GM20000 (cell line): ENCODE results near the gene MRPS6.

Experiments used
- DNase-seq: peaks from one replicate; pipeline ENCODE4 v3.0.0; 2012; ENCODE audit warnings: low spot score
- TF ChIP-seq, protein P1 (sequence below): IDR thresholded peaks from 2 replicates; pipeline ENCODE4 v1.5.1; 2012; ENCODE audit warnings: mild to moderate bottlenecking, control low read depth; ENCODE audit errors: extremely low read depth, missing control alignments

MRPS6 gene

DNA sequence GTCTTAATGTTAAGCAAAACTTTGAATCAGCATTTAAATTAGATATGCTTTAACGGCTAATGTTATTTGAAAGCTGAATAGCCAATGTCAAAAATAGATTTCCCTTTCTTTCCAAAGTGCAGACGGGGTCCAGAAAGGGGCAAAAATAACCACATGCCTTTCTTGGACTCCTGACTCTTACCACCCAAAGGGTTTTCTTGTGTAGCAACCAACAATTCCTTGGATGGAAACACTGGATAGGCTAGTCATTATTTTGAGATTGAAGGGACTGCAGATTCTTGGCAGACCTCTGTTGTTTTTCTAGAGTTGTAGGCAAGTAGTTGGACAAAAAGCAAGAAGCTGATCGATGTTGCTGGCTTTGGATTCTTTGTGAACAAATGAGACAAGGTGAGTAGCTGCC lies 107.0 kb downstream of the MRPS6 start:
- no peak for DNase-seq
- TF ChIP-seq, protein P1, sequence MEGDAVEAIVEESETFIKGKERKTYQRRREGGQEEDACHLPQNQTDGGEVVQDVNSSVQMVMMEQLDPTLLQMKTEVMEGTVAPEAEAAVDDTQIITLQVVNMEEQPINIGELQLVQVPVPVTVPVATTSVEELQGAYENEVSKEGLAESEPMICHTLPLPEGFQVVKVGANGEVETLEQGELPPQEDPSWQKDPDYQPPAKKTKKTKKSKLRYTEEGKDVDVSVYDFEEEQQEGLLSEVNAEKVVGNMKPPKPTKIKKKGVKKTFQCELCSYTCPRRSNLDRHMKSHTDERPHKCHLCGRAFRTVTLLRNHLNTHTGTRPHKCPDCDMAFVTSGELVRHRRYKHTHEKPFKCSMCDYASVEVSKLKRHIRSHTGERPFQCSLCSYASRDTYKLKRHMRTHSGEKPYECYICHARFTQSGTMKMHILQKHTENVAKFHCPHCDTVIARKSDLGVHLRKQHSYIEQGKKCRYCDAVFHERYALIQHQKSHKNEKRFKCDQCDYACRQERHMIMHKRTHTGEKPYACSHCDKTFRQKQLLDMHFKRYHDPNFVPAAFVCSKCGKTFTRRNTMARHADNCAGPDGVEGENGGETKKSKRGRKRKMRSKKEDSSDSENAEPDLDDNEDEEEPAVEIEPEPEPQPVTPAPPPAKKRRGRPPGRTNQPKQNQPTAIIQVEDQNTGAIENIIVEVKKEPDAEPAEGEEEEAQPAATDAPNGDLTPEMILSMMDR, result no peak

DNA sequence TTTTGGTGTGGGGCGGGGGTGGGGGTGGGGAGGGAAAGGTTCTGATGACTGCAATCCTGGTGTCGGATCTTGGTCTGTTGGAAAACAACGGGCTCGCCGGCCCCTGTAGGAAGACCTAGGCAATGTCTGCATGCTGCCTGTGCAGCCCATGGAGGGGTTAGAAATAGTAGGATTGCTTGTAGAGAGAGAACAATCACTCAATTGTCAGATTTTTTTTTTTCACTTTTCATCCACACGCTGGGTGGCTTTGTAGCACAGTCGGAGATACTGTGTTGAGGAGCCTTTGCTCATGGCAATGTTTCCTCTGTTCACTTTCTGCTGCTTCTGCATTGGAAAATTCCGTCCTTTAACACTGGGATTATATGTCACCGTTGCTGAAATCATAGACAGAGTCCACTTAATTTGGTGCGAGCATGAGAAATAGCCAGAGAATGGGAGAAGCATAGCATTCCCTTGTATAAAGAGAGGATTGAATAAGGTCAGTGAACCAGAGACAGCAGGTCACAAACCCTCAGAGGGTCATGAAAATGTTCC lies 107.5 kb downstream of the MRPS6 start:
- no peak for DNase-seq
- TF ChIP-seq, protein P1, result no peak

DNA sequence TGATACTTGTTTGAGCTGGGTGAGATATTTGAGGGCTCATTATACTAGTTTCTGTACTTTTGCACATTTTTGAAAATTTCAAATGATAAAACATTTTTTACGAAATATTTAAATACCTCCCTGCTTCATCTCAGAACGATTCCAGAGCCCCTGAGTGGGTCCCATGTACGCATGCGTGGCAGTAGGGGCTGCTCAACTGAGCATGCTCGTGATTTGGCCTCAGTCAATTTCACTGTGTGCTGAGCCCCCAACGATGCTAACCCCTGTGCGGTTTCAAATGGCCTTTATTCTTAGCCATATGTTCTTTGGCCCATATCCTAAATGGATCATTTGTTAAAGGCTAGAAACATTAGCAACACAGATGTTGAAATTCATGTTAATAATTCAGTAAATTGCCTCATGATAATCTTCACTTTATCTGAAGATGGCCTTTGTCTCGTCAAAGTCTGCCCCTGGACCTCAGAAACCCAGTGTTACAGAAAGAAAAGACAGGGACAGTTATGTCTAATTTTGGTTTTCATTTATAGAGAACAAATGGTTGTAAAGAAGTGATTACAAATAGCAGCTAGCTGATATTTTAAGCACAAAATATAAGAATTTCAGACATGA lies 108.2 kb downstream of the MRPS6 start:
- TF ChIP-seq, protein P1, result no peak
- no peak for DNase-seq

DNA sequence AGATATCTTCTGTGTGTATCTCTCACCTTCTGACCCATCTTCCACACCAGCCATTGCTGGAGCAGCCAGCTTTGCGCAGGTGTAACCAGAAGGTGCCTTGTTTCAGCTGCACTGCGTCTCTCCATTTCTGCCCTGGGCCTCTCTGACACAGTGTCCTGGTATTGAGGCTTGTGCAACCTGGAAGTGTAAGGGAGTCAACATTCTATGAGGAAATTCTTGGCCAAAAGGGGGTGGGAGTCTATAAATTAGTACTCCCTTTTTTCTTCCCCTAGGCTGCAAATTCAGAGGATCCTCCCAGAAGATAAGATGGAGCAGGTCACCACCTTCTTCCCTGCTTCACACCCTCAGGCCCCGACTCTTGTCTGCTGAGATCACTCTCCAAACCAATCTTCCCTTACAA lies 109.1 kb downstream of the MRPS6 start:
- TF ChIP-seq, protein P1, result no peak

DNA sequence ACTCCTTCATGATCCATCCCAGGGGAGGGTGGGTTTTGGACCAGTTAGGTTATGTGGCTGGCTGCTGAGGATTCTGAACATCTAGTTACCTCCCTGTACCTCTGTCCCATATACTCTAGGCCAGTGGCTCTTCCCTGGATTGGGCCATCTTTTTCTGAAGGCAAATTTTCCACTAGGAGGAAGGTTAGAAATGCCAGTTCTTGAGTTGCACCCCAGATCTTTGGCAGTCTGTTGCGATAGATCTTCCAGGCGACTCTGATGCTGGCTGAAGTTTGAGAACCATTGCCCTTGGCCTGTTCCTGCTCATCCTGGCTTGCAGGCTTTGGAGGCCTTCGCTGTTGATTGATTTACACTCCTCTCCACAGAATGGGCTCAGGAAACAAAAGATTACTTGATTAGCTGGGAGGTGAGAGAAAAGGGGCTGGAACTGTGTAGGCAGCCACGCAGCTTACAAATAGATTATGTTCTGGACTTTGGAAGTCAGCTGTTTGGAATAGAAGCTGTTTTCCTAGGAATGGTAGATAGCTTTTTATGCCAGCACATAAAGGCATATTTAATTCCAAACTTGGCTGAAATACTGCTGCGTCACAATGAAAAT lies 110.1 kb downstream of the MRPS6 start:
- TF ChIP-seq, protein P1, result no peak
- no peak for DNase-seq

More for the DNA sequence above, 109.1 kb downstream of the MRPS6 start:
- DNase-seq, result no peak

DNA sequence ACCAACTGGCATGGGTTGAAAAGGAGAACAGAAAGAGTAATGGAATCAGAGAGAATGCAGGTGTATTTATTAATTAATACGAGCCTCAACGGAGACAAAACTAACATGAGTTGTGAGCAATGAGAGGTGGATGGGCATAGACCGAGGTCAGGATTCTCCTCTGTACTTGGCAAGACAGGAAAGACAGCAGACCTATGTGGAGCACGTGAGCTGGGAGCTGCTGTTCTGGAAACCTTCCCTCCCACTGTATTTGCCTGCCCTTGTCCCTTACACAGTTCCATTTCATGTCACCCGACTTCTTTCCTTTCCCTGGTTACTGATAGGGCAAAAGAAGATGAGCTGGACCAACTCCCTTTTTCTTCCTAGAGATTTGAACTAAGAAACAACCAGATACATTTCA lies 110.9 kb downstream of the MRPS6 start:
- TF ChIP-seq, protein P1, result no peak
- no peak for DNase-seq

DNA sequence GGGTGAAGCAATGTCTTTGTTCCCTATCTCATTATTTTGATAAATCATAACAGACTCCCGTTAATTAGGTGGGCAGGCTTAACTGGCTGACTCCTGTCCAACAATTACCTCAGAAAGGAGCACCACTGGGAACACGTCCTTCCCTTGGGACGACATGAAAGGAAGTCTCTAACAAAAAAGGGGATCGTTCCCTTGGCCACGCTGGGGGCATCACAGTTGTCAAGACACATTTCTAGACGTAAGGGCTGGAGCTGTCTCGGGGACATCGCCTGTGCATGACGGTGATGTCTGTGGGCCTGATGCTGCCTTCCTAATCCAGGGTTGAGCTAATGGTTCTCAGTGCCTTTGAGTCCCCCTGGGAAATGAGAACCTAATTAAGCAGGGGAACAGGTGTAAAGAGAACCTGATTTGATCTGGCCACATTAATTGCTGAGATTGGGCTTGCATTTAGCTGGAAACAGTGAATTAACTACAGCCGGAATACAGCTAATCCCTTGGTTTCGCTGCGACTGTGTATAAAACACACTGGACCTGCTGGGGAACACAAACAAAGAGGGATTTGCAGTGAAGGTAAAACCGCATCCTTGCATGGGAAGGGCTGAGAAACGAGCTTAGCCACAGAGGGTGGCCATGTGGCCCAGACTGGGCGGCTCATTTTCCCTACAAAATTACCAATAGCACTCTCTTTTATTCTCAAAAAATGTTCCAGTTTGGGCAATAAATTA lies 111.8 kb downstream of the MRPS6 start:
- DNase-seq, result no peak
- TF ChIP-seq, protein P1, result no peak
